ENCODE data around the gene PPP6R3.
"Not testable (repeated sequence)": the region's sequence is repeated elsewhere in the genome, so short reads cannot be mapped to it uniquely, and the experiment has no call there.

The PPP6R3 gene

GRCh38 chr11:68623706-68624105, 163.2 kb downstream of the PPP6R3 start:
- not testable (repeated sequence) for H3K9me3 Mint-ChIP-seq, ATAC-seq, H3K27ac Mint-ChIP-seq, H3K36me3 Mint-ChIP-seq, H3K4me3 Mint-ChIP-seq, H3K4me1 Mint-ChIP-seq
- peaks cover 15% of the 10 kb centered on the region for H3K27me3 Mint-ChIP-seq

DNA sequence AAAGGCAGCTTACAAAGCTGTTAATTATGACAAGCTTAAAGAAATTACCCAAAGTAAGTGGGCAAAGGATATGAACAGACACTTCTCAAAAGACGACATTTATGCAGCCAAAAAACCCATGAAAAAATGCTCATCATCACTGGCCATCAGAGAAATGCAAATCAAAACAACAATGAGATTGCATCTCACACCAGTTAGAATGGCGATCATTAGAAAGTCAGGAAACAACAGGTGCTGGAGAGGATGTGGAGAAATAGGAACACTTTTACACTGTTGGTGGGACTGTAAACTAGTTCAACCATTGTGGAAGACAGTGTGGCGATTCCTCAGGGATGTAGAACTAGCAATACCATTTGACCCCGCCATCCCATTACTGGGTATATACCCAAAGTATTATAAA, 164.5 kb downstream of the PPP6R3 start:
- H3K9me3 Mint-ChIP-seq, H3K4me1 Mint-ChIP-seq: not testable (repeated sequence)

GRCh38 chr11:68626236-68626635, 165.7 kb downstream of the PPP6R3 start:
- not testable (repeated sequence) for H3K27ac Mint-ChIP-seq, ATAC-seq, H3K4me1 Mint-ChIP-seq, H3K36me3 Mint-ChIP-seq, H3K9me3 Mint-ChIP-seq, H3K4me3 Mint-ChIP-seq
- H3K27me3 Mint-ChIP-seq = peaks cover 15% of the 10 kb centered on the region

More for the DNA sequence above, 164.5 kb downstream of the PPP6R3 start:
- peaks cover 15% of the 10 kb centered on the region for H3K27me3 Mint-ChIP-seq
- not testable (repeated sequence) for H3K27ac Mint-ChIP-seq, H3K4me3 Mint-ChIP-seq, H3K36me3 Mint-ChIP-seq, ATAC-seq

DNA sequence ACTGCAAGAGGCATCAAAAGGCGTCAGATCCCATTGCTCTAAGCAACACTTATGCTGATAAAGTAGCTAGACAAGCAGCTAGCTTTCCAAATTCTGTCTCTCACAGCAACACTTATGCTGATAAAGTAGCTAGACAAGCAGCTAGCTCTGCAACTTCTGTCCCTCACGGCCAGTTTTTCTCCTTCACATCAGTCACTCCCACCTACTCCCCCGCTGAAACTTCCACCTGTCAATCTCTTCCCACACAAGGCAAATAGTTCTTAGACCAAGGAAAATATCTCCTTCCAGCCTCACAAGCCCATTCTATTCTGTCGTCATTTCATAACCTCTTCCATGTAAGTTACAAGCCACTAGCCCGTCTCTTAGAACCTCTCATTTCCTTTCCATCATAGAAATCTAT, 168.3 kb downstream of the PPP6R3 start:
- not testable (repeated sequence) for ATAC-seq, H3K27ac Mint-ChIP-seq, H3K4me3 Mint-ChIP-seq, H3K4me1 Mint-ChIP-seq, H3K36me3 Mint-ChIP-seq, H3K9me3 Mint-ChIP-seq, H3K27me3 Mint-ChIP-seq

GRCh38 chr11:68632375-68632774, 171.8 kb downstream of the PPP6R3 start:
- H3K27me3 Mint-ChIP-seq = peaks cover 36% of the 10 kb centered on the region
- ATAC-seq, H3K9me3 Mint-ChIP-seq, H3K27ac Mint-ChIP-seq, H3K4me1 Mint-ChIP-seq, H3K4me3 Mint-ChIP-seq, H3K36me3 Mint-ChIP-seq: not testable (repeated sequence)

DNA sequence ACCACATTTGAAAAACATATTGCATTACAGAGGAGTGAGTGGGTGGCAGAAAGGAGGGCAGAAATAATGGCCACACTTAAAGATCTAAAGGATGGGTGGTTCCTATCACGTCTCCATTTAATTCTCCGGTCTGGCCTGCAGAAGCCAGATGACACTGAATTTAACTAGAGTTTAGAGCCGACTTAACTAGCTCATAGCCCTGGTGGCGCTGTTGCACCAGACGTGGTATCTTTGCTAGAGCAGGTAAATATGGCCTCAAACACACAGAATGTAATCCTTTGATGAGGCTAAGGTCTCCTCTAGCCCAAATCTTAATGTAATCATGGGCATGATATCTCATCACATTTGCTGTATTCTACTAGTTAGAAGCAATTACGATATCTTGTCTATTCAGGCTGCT, 172.2 kb downstream of the PPP6R3 start:
- Mint-ChIP-seq H3K27ac (no peak overlapping the region), H3K9me3 (no peaks in the 10 kb centered on the region), H3K4me3 (no peak overlapping the region), H3K4me1 (no peaks in the 10 kb centered on the region), H3K36me3 (no peaks in the 10 kb centered on the region), H3K27me3 (peaks cover 37% of the 10 kb centered on the region)
- peak; percentile 45 for ATAC-seq

DNA sequence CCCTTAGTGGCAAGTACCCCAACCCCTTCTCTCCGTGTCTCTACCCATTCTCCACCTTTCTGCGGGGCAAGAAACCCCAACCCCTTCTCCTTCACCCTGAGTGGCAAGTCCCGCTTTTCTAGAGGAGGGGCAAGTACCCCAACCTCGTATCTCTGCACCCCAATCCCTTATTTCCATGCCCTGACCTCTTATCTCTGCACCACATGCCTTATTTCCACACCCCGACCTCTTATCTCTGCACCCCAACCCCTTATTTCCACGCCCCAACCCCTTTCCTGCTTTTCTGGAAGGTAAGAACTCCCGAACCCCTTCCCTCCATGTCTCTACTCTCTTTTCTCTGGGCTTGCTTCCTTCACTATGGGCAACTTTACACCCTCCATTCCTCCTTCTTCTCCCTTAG, 174.1 kb downstream of the PPP6R3 start:
- not testable (repeated sequence) for ATAC-seq, H3K27ac Mint-ChIP-seq, H3K4me1 Mint-ChIP-seq, H3K9me3 Mint-ChIP-seq, H3K4me3 Mint-ChIP-seq, H3K36me3 Mint-ChIP-seq
- peaks cover 37% of the 10 kb centered on the region for H3K27me3 Mint-ChIP-seq

DNA sequence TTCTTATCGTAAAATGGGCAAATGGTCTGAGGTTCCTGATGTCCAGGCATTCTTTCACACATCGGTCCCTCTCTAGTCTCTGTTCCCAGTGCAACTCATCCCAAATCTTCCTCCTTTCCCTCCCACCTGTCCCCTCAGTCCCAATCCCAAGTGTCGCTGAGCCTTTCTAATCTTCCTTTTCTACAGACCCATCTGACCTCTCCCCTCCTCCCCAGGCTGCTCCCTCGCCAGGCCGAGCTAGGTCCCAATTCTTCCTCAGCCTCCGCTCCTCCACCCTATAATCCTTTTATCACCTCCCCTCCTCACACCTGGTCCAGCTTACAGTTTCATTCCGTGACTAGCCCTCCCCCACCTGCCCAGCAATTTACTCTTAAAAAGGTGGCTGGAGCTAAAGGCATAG, 174.6 kb downstream of the PPP6R3 start:
- H3K27ac Mint-ChIP-seq, H3K4me1 Mint-ChIP-seq, H3K9me3 Mint-ChIP-seq, H3K36me3 Mint-ChIP-seq, ATAC-seq, H3K4me3 Mint-ChIP-seq: not testable (repeated sequence)
- peaks cover 37% of the 10 kb centered on the region for H3K27me3 Mint-ChIP-seq

GRCh38 chr11:68635883-68636282, 175.3 kb downstream of the PPP6R3 start:
- not testable (repeated sequence) for ATAC-seq, H3K27ac Mint-ChIP-seq, H3K4me3 Mint-ChIP-seq, H3K36me3 Mint-ChIP-seq, H3K4me1 Mint-ChIP-seq, H3K9me3 Mint-ChIP-seq
- H3K27me3 Mint-ChIP-seq = peaks cover 37% of the 10 kb centered on the region

DNA sequence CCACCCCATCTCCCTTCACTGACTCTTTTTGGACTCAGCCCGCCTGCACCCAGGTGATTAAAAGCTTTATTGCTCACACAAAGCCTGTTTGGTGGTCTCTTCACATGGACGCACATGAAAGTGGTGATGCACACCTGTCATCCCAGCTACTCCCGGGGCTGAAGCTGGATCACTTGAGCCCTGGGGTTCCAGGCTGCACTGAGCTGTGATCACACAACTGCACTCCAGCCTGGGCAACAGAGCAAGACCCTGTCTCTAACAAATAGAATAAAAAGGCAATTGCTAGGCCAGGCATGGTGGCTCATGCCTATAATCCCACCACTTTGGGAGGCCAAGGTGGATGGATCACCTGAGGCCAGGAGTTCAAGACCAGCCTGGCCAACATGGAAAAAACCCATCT, 178.8 kb downstream of the PPP6R3 start:
- H3K27me3 Mint-ChIP-seq = peaks cover 32% of the 10 kb centered on the region
- not testable (repeated sequence) for H3K27ac Mint-ChIP-seq, H3K9me3 Mint-ChIP-seq, H3K4me3 Mint-ChIP-seq, H3K4me1 Mint-ChIP-seq, H3K36me3 Mint-ChIP-seq, ATAC-seq

GRCh38 chr11:68641880-68642279, 181.3 kb downstream of the PPP6R3 start:
- Mint-ChIP-seq H3K4me3 (no peak overlapping the region), H3K36me3 (no peaks in the 10 kb centered on the region), H3K9me3 (peaks cover 10% of the 10 kb centered on the region), H3K27me3 (peaks cover 6% of the 10 kb centered on the region), H3K4me1 (no peaks in the 10 kb centered on the region), H3K27ac (no peak overlapping the region)
- ATAC-seq = no peak

DNA sequence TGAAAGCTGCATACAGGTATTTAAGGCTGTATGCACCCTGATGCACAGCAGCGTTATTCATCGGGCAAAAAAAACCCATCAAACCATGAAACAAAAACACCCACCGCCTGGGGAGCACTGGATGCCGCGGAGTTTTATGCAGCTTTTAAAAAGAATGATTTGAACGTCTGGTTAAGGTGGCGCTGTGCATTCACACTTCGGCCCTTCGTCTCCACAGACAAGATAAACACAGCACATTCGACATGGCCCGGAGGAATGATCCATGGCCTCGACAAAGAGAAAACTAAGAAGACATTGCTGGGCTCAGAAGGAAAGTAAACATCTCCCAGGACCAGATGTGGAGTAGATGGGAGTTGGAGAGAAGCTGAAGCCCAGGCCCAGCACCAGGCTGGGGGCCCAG, 183.0 kb downstream of the PPP6R3 start:
- no peak for ATAC-seq
- H3K27ac Mint-ChIP-seq = no peak overlapping the region
- no peaks in the 10 kb centered on the region for H3K4me1 Mint-ChIP-seq
- H3K4me3 Mint-ChIP-seq = no peak overlapping the region
- peaks cover 17% of the 10 kb centered on the region for H3K9me3 Mint-ChIP-seq
- H3K36me3 Mint-ChIP-seq = no peaks in the 10 kb centered on the region
- no peaks in the 10 kb centered on the region for H3K27me3 Mint-ChIP-seq

- H3K4me1 Mint-ChIP-seq = peaks cover under 1% of the 10 kb centered on the region
- no peak for ATAC-seq
- H3K27ac Mint-ChIP-seq = no peak overlapping the region
- H3K9me3 Mint-ChIP-seq = peaks cover 17% of the 10 kb centered on the region
- H3K4me3 Mint-ChIP-seq = no peak overlapping the region
- peaks cover 10% of the 10 kb centered on the region for H3K27me3 Mint-ChIP-seq
- no peaks in the 10 kb centered on the region for H3K36me3 Mint-ChIP-seq
Observed at GRCh38 chr11:68646832-68647231, 186.3 kb downstream of the PPP6R3 start.

GRCh38 chr11:68649851-68650555, 189.5 kb downstream of the PPP6R3 start:
- Mint-ChIP-seq H3K27ac (no peak overlapping the region), H3K36me3 (no peaks in the 10 kb centered on the region), H3K9me3 (peaks cover 13% of the 10 kb centered on the region), H3K27me3 (peaks cover 41% of the 10 kb centered on the region), H3K4me3 (no peak overlapping the region), H3K4me1 (peaks cover 14% of the 10 kb centered on the region)
- no peak for ATAC-seq

GRCh38 chr11:68650801-68651200, 190.2 kb downstream of the PPP6R3 start:
- no peak for ATAC-seq
- H3K4me1 Mint-ChIP-seq = peaks cover 14% of the 10 kb centered on the region
- H3K36me3 Mint-ChIP-seq = no peaks in the 10 kb centered on the region
- H3K9me3 Mint-ChIP-seq = peaks cover 13% of the 10 kb centered on the region
- H3K27me3 Mint-ChIP-seq = peaks cover 49% of the 10 kb centered on the region
- no peak overlapping the region for H3K27ac Mint-ChIP-seq
- no peak overlapping the region for H3K4me3 Mint-ChIP-seq

DNA sequence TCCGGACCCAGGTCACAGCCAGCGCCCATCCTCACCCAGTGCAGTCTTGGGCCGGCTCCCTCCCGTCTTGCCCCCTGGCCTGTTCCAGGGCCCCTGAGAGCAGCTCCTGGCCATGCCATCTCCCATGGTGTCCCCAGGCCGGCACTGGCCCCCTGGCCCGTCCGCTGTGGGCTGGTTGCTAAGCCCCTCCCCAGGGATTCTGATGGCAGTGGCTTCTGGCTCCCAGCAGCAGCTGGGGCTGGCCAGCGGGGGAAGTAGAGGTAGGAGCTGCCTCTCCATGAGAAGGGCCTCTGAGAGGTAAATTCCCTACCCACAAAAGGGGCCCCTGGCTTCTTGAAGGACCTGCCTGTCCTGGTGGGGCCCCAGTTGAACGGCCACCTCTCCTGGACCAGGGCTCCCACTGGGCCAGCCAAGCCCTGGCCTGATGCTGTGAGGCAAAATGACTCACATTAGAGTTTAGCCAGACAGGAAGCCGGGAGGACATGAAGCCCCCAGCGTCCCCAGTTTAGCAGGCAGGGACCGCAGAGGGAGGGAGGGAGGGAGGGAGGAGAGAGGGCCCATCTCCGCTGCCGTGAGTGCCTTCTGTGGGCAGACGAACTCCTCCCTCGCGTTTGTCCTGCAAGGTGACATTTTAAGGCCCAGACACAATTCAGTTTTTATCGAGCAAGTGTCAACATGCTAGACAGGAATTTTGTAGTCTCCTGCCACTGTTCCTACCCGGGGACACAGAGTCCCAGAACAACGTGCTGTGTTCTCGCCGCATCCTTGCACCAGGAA, 190.8 kb downstream of the PPP6R3 start:
- no peak for ATAC-seq
- no peak overlapping the region for H3K27ac Mint-ChIP-seq
- peaks cover 14% of the 10 kb centered on the region for H3K4me1 Mint-ChIP-seq
- peaks cover 54% of the 10 kb centered on the region for H3K27me3 Mint-ChIP-seq
- no peak overlapping the region for H3K4me3 Mint-ChIP-seq
- H3K9me3 Mint-ChIP-seq = peaks cover 10% of the 10 kb centered on the region
- H3K36me3 Mint-ChIP-seq = no peaks in the 10 kb centered on the region
